HEK293T (cell line): ENCODE measurements around the gene HLA-F.
A peak's percentile ranks its signal among the peaks of the same experiment; 100 is the strongest.

ENCODE experiments used
- CTCF ChIA-PET: fragments of 350-600 bp; formaldehyde crosslinking; extraction: SDS; loops from one replicate; lab custom pipeline; 2021; ENCODE audit warnings: antibody characterized with exemption, inconsistent platforms; lab: Yijun Ruan, JAX
- POLR2A ChIA-PET: fragments of 350-600 bp; formaldehyde crosslinking; extraction: SDS; loops from one replicate; lab custom pipeline; 2020; ENCODE audit warnings: antibody characterized with exemption, inconsistent platforms; lab: Yijun Ruan, JAX
- DNase-seq: peaks from one replicate; pipeline ENCODE4 v3.0.0; 2012; ENCODE audit warnings: mixed read lengths; ENCODE audit errors: extremely low spot score
- ARNT ChIP-seq: fragments of 450-650 bp; IDR thresholded peaks from 2 replicates; pipeline ENCODE4 v1.6.1; 2017; ENCODE audit warnings: mild to moderate bottlenecking
- BHLHE40 ChIP-seq: fragments of 450-650 bp; IDR thresholded peaks from 2 replicates; pipeline ENCODE4 v1.6.1; 2016; ENCODE audit warnings: mild to moderate bottlenecking, moderate library complexity, borderline replicate concordance
- CTBP1 ChIP-seq: fragments of 450-650 bp; IDR thresholded peaks from 2 replicates; pipeline ENCODE4 v1.6.1; 2016; ENCODE audit warnings: borderline replicate concordance
- ELF4 ChIP-seq: fragments of 450-650 bp; IDR thresholded peaks from 2 replicates; pipeline ENCODE4 v1.6.1; 2017; ENCODE audit warnings: antibody characterized with exemption
- FOXA1 ChIP-seq: fragments of 450-650 bp; IDR thresholded peaks from 2 replicates; pipeline ENCODE4 v1.6.1; 2016; ENCODE audit warnings: mild to moderate bottlenecking
- FOXK2 ChIP-seq: fragments of 450-650 bp; IDR thresholded peaks from 2 replicates; pipeline ENCODE4 v1.6.1; 2016; ENCODE audit warnings: mild to moderate bottlenecking
- FOXM1 ChIP-seq: fragments of 450-650 bp; IDR thresholded peaks from 2 replicates; pipeline ENCODE4 v1.6.1; 2017; ENCODE audit warnings: mild to moderate bottlenecking, borderline replicate concordance
- HDGF ChIP-seq: fragments of 450-650 bp; IDR thresholded peaks from 2 replicates; pipeline ENCODE4 v1.6.1; 2017; ENCODE audit warnings: antibody characterized with exemption, borderline replicate concordance
- L3MBTL2 ChIP-seq: fragments of 450-650 bp; conservative IDR thresholded peaks from 2 replicates; pipeline ENCODE4 v1.6.1; 2016; ENCODE audit warnings: mild to moderate bottlenecking
- LEF1 ChIP-seq: fragments of 450-650 bp; IDR thresholded peaks from 2 replicates; pipeline ENCODE4 v1.6.1; 2017; ENCODE audit warnings: mild to moderate bottlenecking, borderline replicate concordance
- NFRKB ChIP-seq: fragments of 450-650 bp; IDR thresholded peaks from 2 replicates; pipeline ENCODE4 v1.6.1; 2016; ENCODE audit warnings: mild to moderate bottlenecking, moderate library complexity
- SP1 ChIP-seq: fragments of 450-650 bp; IDR thresholded peaks from 2 replicates; pipeline ENCODE4 v1.6.1; 2017
- SUZ12 ChIP-seq: fragments of 450-650 bp; IDR thresholded peaks from 2 replicates; pipeline ENCODE4 v1.6.1; 2016; ENCODE audit warnings: mild to moderate bottlenecking
- TARDBP ChIP-seq: fragments of 450-650 bp; IDR thresholded peaks from 2 replicates; pipeline ENCODE4 v1.6.1; 2016
- ZNF384 ChIP-seq: fragments of 450-650 bp; IDR thresholded peaks from 2 replicates; pipeline ENCODE4 v1.6.1; 2016
- TF ChIP-seq, protein P1 (sequence below): fragments of 450-650 bp; IDR thresholded peaks from 2 replicates; pipeline ENCODE4 v1.6.1; 2016

Gene HLA-F

DNA sequence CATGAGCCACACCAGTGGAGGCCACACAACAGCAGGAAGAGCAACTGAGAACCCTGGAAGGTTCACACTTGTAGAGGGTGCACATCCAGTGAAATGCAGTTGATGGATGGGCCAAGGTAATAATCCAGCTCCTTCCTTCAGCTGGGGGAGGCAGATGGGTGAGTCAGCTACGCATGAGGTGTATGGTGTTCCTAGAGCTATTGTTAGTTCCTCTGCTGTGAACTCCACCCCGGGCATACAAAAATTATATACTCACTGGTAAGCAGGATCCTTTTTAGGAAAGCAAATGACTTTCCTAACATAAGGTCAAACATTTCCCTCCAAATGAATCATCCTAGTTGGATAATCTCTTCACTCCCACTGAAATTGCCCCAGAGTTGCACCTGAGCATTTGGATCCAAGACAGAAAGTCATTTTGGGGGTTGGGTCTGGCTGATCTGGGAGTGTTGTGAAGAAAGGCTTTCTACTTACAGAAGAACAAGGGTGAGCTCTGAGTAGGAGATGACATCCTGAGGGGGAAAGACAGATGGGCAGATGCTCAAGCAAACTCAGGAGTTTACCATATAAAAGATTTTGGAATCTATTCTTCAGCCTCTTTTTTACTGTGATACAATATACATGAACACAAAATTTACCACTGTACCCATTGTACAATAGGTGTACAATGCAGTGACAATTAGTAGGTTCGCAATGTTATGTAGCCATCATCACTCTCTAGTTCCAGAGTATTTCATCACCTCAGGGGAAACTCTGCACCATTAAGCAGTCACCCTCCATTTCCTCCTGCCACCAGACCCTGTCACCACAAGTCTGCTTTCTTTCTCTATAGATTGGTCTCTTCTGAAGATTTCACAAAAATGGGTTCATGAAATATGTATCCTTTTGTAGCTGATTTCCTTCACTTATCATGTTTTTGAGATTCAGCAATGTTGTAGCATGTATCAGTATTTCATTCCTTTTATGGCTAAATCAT, 11.1 kb downstream of the HLA-F start:
- ChIA-PET POLR2A (no interaction called here), CTCF (no interaction called here)
- DNase-seq, result no peak
- TF ChIP-seq HDGF (no peak), SUZ12 (no peak), LEF1 (no peak), FOXM1 (no peak), ZNF384 (no peak), TARDBP (no peak), FOXA1 (no peak), NFRKB (no peak), ELF4 (no peak), FOXK2 (no peak), L3MBTL2 (no peak), CTBP1 (no peak), SP1 (no peak), BHLHE40 (no peak), ARNT (no peak)
- TF ChIP-seq, protein P1, sequence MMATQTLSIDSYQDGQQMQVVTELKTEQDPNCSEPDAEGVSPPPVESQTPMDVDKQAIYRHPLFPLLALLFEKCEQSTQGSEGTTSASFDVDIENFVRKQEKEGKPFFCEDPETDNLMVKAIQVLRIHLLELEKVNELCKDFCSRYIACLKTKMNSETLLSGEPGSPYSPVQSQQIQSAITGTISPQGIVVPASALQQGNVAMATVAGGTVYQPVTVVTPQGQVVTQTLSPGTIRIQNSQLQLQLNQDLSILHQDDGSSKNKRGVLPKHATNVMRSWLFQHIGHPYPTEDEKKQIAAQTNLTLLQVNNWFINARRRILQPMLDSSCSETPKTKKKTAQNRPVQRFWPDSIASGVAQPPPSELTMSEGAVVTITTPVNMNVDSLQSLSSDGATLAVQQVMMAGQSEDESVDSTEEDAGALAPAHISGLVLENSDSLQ, result no peak

DNA sequence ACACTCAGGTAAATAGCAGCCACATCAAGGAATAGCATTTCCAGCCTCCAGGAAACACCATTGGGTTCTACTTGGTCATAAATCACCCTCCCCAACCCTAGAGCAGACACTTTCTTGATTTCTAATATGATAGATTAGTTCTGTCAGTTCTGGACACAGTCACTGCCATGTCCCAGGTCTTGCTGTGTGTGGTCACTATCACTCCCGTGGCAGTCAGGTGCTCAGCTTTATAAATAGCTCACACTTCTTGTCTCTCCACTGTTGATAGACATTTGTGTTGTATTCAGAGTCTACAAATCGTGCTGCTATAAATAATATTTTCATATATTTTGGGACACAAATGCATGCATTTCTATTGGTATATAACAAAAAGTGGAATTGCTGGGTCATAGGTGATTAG, 13.3 kb downstream of the HLA-F start:
- POLR2A ChIA-PET, result no interaction called here
- TF ChIP-seq BHLHE40, result no peak
- no peak for TF ChIP-seq ELF4
- no peak for TF ChIP-seq LEF1
- no peak for TF ChIP-seq TARDBP
- no peak for TF ChIP-seq ZNF384
- no peak for TF ChIP-seq NFRKB
- TF ChIP-seq FOXM1, result no peak
- no peak for TF ChIP-seq FOXA1
- TF ChIP-seq L3MBTL2, result no peak
- TF ChIP-seq FOXK2, result no peak

DNA sequence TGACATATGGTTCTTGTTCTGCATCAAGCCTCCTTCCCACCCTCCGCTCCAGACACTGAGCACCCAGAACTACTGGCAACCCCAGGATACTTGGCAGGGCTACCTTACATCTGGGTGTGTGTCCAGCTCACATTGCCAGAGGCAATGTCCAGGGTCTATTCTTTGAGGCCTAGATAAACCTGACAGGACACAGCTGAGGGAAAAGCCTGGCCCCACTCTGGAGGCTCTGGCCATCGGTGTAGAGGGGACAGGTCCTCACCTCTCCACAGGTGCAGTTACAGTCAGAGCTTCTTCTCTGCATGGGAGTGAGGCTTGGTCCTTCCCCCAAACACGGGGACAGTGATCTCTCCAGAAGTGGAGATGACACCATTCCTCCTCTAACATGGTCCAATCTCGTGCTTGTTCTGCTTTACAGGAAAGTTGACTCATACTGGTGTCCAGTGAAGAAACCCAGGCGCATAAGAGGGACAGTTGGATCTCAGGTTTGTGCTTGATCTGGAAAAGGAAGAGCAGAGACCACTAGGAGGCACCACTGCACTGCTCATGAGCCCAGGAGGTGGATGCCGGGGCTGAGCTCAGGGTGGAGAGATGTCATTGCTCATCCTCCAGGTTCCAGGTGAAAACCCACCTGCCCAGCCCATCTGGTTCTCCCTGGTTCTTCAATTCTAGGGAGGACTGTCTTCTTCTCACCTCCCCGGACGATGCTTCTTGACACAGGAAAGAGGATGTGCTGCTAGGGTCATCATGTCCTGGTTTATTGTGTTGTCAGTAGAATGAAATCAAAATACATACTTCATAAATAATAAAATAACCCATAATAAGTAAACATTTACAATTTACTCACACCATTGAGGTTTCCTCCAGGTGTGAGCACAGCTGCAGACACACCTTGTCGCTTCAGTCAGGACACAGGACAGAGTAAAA, 14.7 kb downstream of the HLA-F start:
- peak; percentile 65 for DNase-seq
- POLR2A ChIA-PET, result interaction anchor here (0.6 to 1.1 kb wide), 4 partner anchors 9 to 96 kb away, joined by 3 to 4 read pairs (median 3); no protein-coding TSS in a partner anchor
- CTCF ChIA-PET, result interaction anchor here (0.6 to 2.7 kb wide), 13 partner anchors 11 to 102 kb away, joined by 3 to 22 read pairs (median 3); no protein-coding TSS in a partner anchor
- TF ChIP-seq, protein P1, result no peak
- TF ChIP-seq FOXM1 (no peak), HDGF (no peak), BHLHE40 (no peak)

More for the DNA sequence above, 13.3 kb downstream of the HLA-F start:
- CTCF ChIA-PET, result no interaction called here
- DNase-seq, result no peak

DNA sequence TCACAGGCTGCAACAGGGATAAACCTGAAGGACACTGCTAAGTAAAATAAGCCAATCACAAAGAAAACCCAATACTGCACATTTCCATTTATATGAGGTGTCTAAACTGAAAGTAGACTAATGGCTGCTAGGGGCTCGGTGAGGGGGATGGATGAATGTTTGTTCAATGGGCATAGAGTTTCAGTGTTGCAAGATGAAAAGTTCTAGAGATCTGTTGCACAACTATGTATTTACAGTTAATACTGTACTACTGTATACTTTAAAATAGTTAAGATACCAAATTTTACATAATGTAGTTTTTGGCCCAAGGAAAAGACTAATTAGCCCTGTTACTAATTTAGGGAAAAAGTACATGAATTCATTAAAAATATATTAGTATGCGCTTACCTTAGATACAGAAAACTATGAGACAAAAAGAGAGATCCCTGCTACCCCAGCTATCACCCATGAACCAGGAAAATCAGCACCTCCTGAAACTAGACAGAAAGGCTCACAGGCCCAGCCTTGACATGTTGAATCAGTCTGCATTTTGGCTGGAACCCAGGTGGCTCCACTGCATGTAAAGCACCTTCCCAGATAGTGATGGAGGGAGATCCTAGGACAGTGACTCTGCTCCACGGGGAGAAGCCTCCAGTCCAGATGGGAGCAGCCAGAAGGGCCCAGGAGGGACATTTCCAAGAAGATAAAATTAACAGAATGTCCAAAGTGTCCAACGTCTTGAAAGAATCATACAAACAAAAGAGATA, 16.1 kb downstream of the HLA-F start:
- DNase-seq, result no peak
- ChIA-PET CTCF (interaction anchor here (1.0 to 2.7 kb wide), 3 partner anchors 10 to 95 kb away, joined by 3 to 22 read pairs (median 15); no protein-coding TSS in a partner anchor), POLR2A (interaction anchor here (1.0 kb wide), 1 partner anchor 9 kb away, joined by 3 read pairs; no protein-coding TSS in a partner anchor)
- TF ChIP-seq, protein P1, result no peak
- TF ChIP-seq SP1 (no peak), SUZ12 (no peak), FOXA1 (no peak)

DNA sequence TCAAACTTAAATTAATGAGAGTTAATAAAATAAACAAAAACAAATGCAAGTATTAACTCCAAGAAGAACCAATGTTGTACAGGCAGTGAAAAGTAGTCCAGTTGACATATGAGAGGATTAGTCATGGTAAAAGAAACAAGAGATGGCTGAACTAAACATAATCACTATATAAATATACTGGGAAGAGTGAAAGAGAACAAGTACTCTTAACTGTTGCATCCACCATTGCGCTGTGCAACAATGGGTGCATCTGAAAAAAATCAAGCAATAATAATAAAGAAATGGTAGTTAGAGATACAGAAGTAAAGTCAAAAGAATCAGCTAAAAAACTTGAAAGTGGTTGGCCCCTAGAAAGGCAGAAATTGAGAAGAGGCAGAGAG, 16.6 kb downstream of the HLA-F start:
- TF ChIP-seq TARDBP, result no peak
- TF ChIP-seq FOXA1, result no peak
- TF ChIP-seq L3MBTL2, result no peak
- no peak for TF ChIP-seq NFRKB
- TF ChIP-seq ARNT, result no peak
- TF ChIP-seq, protein P1, result no peak
- TF ChIP-seq LEF1, result no peak
- no peak for TF ChIP-seq BHLHE40
- no peak for TF ChIP-seq HDGF
- TF ChIP-seq SUZ12, result no peak
- TF ChIP-seq FOXK2, result no peak
- TF ChIP-seq ELF4, result no peak
- TF ChIP-seq SP1, result no peak
- no peak for TF ChIP-seq FOXM1
- TF ChIP-seq CTBP1, result no peak
- TF ChIP-seq ZNF384, result no peak
- ChIA-PET CTCF (interaction anchor here (2.7 kb wide), 1 partner anchor 95 kb away, joined by 22 read pairs; no protein-coding TSS in a partner anchor), POLR2A (no interaction called here)

More for the DNA sequence above, 16.6 kb downstream of the HLA-F start:
- DNase-seq, result no peak
